ACHN (cell line): ENCODE data around the gene POLR2B.
"Not testable (repeated sequence)": the region's sequence is repeated elsewhere in the genome, so short reads cannot be mapped to it uniquely, and the experiment has no call there.

ENCODE experiments used
- DNase-seq: peaks from one replicate; pipeline ENCODE4 v3.0.0-alpha.2; 2015
- in situ Hi-C: cut with HindIII; loops from 2 replicates; pipeline ENCODE4 v1.10.0; 2017; ENCODE audit warnings: low sequenced_read_pairs, low pct_ligation_motif_present, low pct_unique_long_range_greater_than_20kb

Gene POLR2B

GRCh38 chr4:56978750-56979303 lies at the start of gene POLR2B:
Gene POLR2B (plus strand): TSS chr4:56978896. CDS start chr4:56978986, 90 bp downstream.
- peak; percentile 93 for DNase-seq
- in situ Hi-C loops, result no loop called here

- in situ Hi-C loops, result no loop called here
- no peak for DNase-seq
Observed at GRCh38 chr4:56930638-56931037, 48.1 kb upstream of the POLR2B start.

- in situ Hi-C loops, result no loop called here
- DNase-seq, result no peak
Observed at GRCh38 chr4:56931924-56932323, 46.8 kb upstream of the POLR2B start.

- DNase-seq, result peak; percentile 65
- in situ Hi-C loops, result no loop called here
Observed at GRCh38 chr4:56937262-56937661, 41.4 kb upstream of the POLR2B start.

- DNase-seq, in situ Hi-C loops: not testable (repeated sequence)
Observed at GRCh38 chr4:56939826-56940225, 38.9 kb upstream of the POLR2B start.

- no peak for DNase-seq
- in situ Hi-C loops, result no loop called here
Observed at GRCh38 chr4:56940403-56940802, 38.3 kb upstream of the POLR2B start.

GRCh38 chr4:56940971-56941370 lies 37.7 kb upstream of the POLR2B start:
- in situ Hi-C loops, result no loop called here
- DNase-seq, result no peak

GRCh38 chr4:56941403-56941802 lies 37.3 kb upstream of the POLR2B start:
- DNase-seq, result no peak
- in situ Hi-C loops, result no loop called here

GRCh38 chr4:56953680-56954520 lies 24.8 kb upstream of the POLR2B start:
- no peak for DNase-seq
- in situ Hi-C loops, result no loop called here

DNA sequence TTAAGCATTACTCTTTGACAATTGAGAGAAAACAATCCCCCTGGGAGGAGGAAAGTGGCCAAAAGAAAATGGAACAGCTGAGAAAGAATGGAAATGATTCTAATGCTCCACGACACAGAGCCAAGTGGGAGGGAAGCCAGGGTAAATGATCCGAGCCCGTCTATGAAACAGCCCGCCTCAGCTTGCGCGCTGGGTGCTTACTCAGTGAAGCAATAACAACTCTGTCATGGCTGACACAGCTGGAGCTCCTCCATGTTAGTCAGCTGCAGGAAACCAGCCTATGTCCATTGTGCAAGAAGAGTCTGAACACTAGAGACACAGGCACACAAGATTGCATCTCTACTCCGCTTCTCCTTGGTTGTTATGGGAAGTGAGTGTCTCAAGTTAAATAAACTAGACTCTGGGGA lies 20.6 kb upstream of the POLR2B start:
- DNase-seq, result peak; percentile 80
- in situ Hi-C loops, result no loop called here

- DNase-seq, result no peak
- in situ Hi-C loops, result no loop called here
Observed at GRCh38 chr4:56959100-56959499, 19.6 kb upstream of the POLR2B start.

DNA sequence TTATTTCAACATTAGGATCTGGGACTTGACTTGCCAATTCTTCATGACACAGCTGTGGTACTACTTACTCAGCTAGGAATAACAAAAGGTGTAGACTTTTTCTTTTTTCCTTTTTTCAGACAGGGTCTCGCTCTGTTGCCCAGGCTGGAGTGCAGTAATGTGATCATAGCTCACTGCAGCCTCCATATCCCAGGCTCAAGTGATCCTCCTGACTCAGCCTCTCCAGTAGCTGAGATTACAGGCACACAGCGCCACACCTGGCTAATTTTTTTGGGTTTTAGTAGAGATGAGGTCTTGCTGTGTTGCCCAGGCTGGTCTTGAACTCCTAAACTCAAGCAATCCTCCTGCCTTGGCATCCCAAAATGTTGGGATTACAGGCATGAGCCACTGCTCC lies 17.6 kb upstream of the POLR2B start:
- in situ Hi-C loops, result no loop called here

DNA sequence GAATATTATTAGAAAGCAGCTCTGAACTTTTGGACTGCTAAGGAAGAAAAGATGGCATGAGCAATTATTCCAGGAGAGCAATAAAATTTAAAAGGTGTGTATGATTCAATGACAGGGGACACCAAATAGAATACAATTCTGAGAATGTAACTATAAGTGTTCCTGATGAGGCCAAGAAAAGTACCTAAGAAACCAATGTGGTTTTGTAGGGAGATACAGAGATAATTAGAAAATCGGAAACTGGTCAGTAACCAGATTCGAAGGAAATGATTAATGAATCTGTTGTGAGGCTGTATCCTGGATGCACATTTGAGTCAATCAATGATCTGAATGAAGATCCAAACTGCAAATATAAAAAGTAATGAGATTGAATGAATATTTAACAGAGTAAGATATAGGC lies 7.3 kb upstream of the POLR2B start:
- in situ Hi-C loops, result no loop called here
- no peak for DNase-seq

More for the DNA sequence above, 17.6 kb upstream of the POLR2B start:
- DNase-seq, result no peak

DNA sequence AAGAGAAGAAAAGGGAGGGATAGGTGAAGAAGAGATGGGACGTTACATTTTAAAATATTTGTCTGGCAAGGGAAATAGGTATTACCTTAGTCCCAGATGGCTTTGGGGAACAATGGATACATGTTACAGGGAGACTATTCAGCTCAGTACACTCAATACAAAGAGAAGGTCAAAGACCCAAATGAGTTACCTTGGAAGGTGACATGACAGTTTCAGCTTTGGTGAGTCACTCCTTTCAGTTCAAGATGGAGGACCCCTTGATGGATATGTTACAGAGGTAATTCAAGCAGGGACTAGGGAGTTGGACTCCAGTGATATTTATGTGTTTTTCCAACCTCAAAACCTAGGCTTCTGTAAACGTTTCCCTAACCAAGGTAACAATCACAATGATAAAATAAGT lies 6.3 kb upstream of the POLR2B start:
- DNase-seq, result no peak
- in situ Hi-C loops, result no loop called here

DNA sequence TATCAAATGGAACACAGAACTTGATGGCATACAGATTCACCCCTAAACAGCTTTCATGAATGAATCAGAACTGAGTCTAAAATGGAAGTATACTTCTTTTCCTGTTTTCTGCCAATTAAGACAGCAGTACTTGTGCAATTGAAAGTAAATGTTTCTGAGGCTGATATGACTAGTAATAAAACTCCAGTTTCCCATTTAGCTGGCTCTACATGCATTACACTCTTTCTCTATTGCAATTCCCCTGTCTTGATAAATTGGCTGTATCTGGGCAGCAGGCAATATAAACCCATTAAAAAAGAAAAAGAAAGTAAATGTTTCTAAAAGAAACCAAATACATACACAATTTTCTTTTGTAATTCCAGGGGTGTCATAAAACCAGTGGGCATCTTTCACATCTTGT lies 5.9 kb upstream of the POLR2B start:
- in situ Hi-C loops, result no loop called here
- DNase-seq, result no peak

- in situ Hi-C loops, result no loop called here
- no peak for DNase-seq
Observed at GRCh38 chr4:56973336-56973735, 5.4 kb upstream of the POLR2B start.

DNA sequence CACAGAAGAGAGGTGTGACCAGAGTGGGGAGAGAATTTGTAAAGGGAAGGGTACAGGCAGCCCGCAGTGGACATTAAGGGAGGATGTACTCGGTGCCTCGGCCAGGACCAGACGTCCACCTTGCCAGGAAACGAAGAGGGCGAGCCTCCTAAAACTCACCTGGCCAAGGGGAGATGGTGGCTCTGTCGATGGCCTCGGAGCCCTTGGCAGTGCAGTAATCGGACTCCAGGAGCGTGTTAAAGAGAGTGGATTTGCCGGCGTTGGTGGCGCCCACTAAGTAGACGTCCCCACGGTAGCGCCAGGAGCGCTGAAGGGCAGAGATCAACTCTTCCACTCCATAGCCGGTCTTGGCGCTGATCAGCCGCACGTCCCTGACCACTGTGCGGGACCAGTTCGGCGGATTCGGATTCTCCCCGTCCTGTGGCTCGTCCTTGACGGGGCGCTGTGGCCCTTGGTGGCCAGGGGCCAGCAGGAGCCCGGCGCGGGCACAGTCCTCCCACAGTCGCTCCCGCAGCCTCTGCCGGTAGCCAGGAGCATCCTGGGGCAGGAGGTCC lies 2.3 kb upstream of the POLR2B start:
- in situ Hi-C loops, result no loop called here
- DNase-seq, result peak; percentile 8

GRCh38 chr4:56976837-56977320 lies 1.8 kb upstream of the POLR2B start:
- in situ Hi-C loops, result no loop called here
- DNase-seq, result peak; percentile 22

GRCh38 chr4:56977321-56978012 lies 1.2 kb upstream of the POLR2B start, which contains the start of gene NOA1:
Gene NOA1 (minus strand): TSS chr4:56977606. CDS start chr4:56977585, 21 bp downstream.
- in situ Hi-C loops, result no loop called here
- peak; percentile 98 for DNase-seq
